Lower lobe of right lung (tissue), 2 donors: Measurements from ENCODE around the gene PTPN4. TPM values are rescaled to one million over a fixed set of nuclear protein-coding genes. Genes with fewer than 3 reads are reported as not detected.

ENCODE experiments used
- ATAC-seq, 2 donors: fragments of 200-7000 bp; cut with Tn5 transposase; one replicate each; pipeline ENCODE4 v1.9.1; 2020 to 2022; ENCODE audit warnings: mild to moderate bottlenecking in 2 of 2, moderate library complexity in 2 of 2
- DNase-seq: peaks from one replicate; pipeline ENCODE4 v3.0.0-alpha.2; 2020
- H3K27ac ChIP-seq: fragments of 200-600 bp; one replicate; pipeline ENCODE4 v1.8.0; 2022
- H3K27me3 ChIP-seq: fragments of 200-600 bp; one replicate; pipeline ENCODE4 v1.8.0; 2022; ENCODE audit warnings: low read depth
- H3K36me3 ChIP-seq: fragments of 200-600 bp; one replicate; pipeline ENCODE4 v1.8.0; 2022; ENCODE audit warnings: mild to moderate bottlenecking
- H3K4me1 ChIP-seq: fragments of 200-600 bp; one replicate; pipeline ENCODE4 v1.8.0; 2022
- H3K4me3 ChIP-seq: fragments of 200-600 bp; one replicate; pipeline ENCODE4 v1.8.0; 2022; ENCODE audit warnings: mild to moderate bottlenecking
- H3K9me3 ChIP-seq: fragments of 200-600 bp; one replicate; pipeline ENCODE4 v1.8.0; 2022
- CTCF ChIP-seq: fragments of 200-600 bp; IDR thresholded peaks from one replicate; pipeline ENCODE4 v1.8.0; 2022; ENCODE audit warnings: antibody characterized with exemption, mild to moderate bottlenecking
- intact Hi-C: fragments of 100-400 bp; cut with DNase I; formaldehyde crosslinking; loops from one replicate; pipeline ENCODE4 v1.11.0; 2022
- total RNA-seq: library from RNA; stranded (reverse); fragmentation: NEBNext Ultra II Directional; extraction: Animal tissue kit (Norgen Biotek cat#: 25700); gene quantifications from one replicate; pipeline ENCODE4 v1.2.1, GENCODE V29; 2021
- donor health status: DM: no; HTN: yes; CAD: no; lungs with severe emphysema.

Gene PTPN4
- total RNA-seq, 1 donor from 2014 or later = 44.5 TPM

DNA sequence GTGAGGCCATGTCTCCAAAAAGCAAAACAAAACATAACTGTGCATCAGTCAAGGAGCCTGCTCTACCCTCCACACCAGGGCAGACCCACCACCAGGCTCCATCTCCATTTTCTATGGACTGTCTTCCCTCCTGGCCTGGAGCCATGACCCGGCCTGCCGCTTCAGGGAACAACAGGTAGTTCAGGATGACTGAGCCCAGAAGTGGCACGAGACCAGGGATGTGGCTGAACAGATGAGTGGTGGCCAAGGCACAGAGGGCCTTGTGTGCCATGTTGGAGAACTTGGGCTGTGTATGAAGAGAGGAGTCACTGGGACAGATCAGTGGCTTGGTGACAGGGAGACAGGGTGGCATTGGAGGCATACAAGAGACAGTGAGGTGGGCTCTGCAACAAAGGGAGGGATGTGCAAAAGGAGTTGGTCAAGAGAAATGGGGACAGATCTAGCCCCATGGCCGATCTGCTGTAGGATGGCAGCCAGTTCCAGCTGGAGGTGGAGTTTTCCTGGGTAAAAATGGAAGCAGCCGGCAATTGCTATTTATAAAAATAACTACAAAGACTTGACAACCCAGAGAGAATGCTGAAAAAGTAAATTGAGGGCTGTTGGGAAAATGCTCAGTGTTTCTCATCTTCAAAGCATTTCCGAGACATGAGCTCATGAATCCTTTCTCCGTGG is 45.8 kb upstream of the PTPN4 start:
- Histone ChIP-seq H3K36me3 (no peaks in the 10 kb centered on the region), H3K4me1 (no peaks in the 10 kb centered on the region), H3K9me3 (no peaks in the 10 kb centered on the region), H3K27ac (no peak overlapping the region), H3K4me3 (no peak overlapping the region), H3K27me3 (no peaks in the 10 kb centered on the region)
- intact Hi-C loops = no loop called here
- ATAC-seq = no peak
- TF ChIP-seq CTCF = no peak
- DNase-seq = no peak

- no peaks in the 10 kb centered on the region for H3K36me3 ChIP-seq
- H3K27ac ChIP-seq = no peak overlapping the region
- ATAC-seq (peak in 1 of 2 donors; percentile 10), DNase-seq (no peak)
- H3K4me1 ChIP-seq = no peaks in the 10 kb centered on the region
- intact Hi-C loops = no loop called here
- TF ChIP-seq CTCF = no peak
- H3K4me3 ChIP-seq = no peak overlapping the region
- no peaks in the 10 kb centered on the region for H3K27me3 ChIP-seq
- no peaks in the 10 kb centered on the region for H3K9me3 ChIP-seq
Measured at GRCh38 chr2:119715409-119716283, 44.1 kb upstream of the PTPN4 start.

GRCh38 chr2:119716284-119716672 is 43.4 kb upstream of the PTPN4 start:
- no peaks in the 10 kb centered on the region for H3K9me3 ChIP-seq
- no peaks in the 10 kb centered on the region for H3K36me3 ChIP-seq
- no peaks in the 10 kb centered on the region for H3K4me1 ChIP-seq
- H3K4me3 ChIP-seq = no peak overlapping the region
- DNase-seq (no peak), ATAC-seq (no peak)
- no peak overlapping the region for H3K27ac ChIP-seq
- intact Hi-C loops = no loop called here
- H3K27me3 ChIP-seq = no peaks in the 10 kb centered on the region
- no peak for TF ChIP-seq CTCF

DNA sequence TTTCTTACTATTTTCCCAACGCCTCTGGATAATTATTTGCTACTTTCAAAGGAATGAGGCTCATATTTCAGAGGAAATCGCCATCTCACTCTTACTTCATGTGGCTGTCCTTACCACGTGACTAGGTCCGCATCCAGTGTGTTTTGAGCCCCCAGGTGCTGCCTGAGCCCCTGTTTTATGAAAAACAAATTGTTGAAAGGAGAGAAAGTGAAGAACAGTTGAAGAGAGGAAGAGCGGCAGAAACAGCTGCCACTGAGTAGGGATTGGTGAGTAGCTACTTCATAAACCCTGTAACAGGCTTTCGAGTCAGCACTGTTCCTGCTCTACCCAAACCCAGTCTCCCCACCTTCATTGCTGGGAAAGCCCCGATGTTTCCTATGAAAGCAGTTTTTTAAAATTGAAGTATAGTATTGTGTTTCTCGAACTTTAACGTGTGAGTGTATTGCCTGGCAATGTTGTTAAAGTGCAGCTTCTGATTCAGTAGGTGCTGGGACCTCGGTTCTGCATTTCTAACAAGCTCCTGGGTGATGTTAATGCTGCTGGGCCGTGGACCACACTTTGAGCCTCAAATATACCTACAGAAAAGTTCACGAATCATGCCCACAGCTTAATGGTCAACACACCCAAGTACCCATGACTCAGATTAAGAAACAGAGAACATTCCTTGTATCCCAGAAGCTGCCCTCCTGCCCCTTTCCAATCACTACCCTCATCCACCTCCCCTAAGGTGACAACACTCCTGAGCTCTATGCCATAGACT is 41.0 kb upstream of the PTPN4 start:
- H3K36me3 ChIP-seq = no peaks in the 10 kb centered on the region
- H3K9me3 ChIP-seq = no peaks in the 10 kb centered on the region
- H3K4me1 ChIP-seq = no peaks in the 10 kb centered on the region
- DNase-seq = no peak
- no peaks in the 10 kb centered on the region for H3K27me3 ChIP-seq
- H3K27ac ChIP-seq = no peak overlapping the region
- no peak for TF ChIP-seq CTCF
- no peak overlapping the region for H3K4me3 ChIP-seq
- peak in 1 of 2 donors; percentile 57 for ATAC-seq
- intact Hi-C loops = no loop called here

DNA sequence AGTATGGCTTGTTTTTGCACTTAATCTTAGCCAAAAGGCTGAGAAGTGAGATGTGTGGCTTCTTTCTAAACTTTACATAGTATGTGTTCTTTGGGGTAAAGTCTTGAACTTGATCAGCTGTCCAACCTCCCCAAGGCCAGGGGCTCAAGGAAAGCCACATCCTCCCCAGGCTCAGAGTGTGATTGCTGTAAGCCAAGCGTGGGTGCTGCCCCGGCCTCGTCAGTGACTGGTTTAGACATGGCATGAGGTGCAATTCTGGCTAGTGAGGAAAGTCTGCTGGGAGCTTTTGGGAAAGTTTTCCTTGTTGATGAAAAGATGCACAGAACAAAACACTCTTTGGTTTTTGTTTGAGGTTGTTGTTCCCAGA is 40.5 kb upstream of the PTPN4 start:
- no peak overlapping the region for H3K4me3 ChIP-seq
- DNase-seq (no peak), ATAC-seq (no peak)
- no peak overlapping the region for H3K27ac ChIP-seq
- intact Hi-C loops = no loop called here
- H3K27me3 ChIP-seq = no peaks in the 10 kb centered on the region
- TF ChIP-seq CTCF = no peak
- H3K36me3 ChIP-seq = no peaks in the 10 kb centered on the region
- no peaks in the 10 kb centered on the region for H3K9me3 ChIP-seq
- no peaks in the 10 kb centered on the region for H3K4me1 ChIP-seq
